SK-N-SH (cell line): ENCODE results near the gene TNIP3. TPM values are rescaled to one million over a fixed set of nuclear protein-coding genes. Genes with fewer than 3 reads are reported as not detected.

ENCODE experiments used
- CTCF ChIA-PET: fragments of 300-600, 350-600 bp; formaldehyde crosslinking; extraction: SDS; loops from one replicate; lab custom pipeline; 2021; lab: Yijun Ruan, JAX
- POLR2A ChIA-PET: fragments of 350-600 bp; sonication (Branson Sonifier 250); formaldehyde crosslinking; extraction: SDS; loops from one replicate; lab custom pipeline; 2020; ENCODE audit warnings: antibody characterized with exemption, inconsistent platforms; lab: Yijun Ruan, JAX
- DNase-seq: peaks from one replicate; pipeline ENCODE4 v3.0.0; 2012
- H2AFZ ChIP-seq: fragments of 200-600 bp; sonication (generic); 2 replicates; pipeline ENCODE4 v1.8.1; 2016; ENCODE audit warnings: antibody characterized with exemption, mild to moderate bottlenecking, low read depth
- H3F3A ChIP-seq: fragments of 200-600 bp; sonication (generic); replicated peaks from 2 replicates; pipeline ENCODE3; 2016; ENCODE audit warnings: antibody characterized with exemption, mild to moderate bottlenecking; ENCODE audit not compliant: insufficient read depth
- H3K27ac ChIP-seq, 2 experiments: fragments of 200-500 bp in 1 of 2; fragments of 200-600 bp in 1 of 2; sonication (Bioruptor generic) in 1 of 2; sonication (generic), shearing (Covaris generic) in 1 of 2; 2 replicates each; pipeline versions ENCODE4 v1.5.1 to v1.6.1; 2014 to 2016; ENCODE audit warnings: low read depth in 2 of 2, inconsistent platforms in 1 of 2, low read length in 1 of 2, mild to moderate bottlenecking in 1 of 2, mixed read lengths in 1 of 2
- H3K27me3 ChIP-seq: fragments of 200-600 bp; sonication (generic), shearing (Covaris generic); 2 replicates; pipeline ENCODE4 v1.6.1; 2016; ENCODE audit warnings: mixed run types; ENCODE audit not compliant: insufficient read depth
- H3K36me3 ChIP-seq, 2 experiments: fragments of 200-500 bp in 1 of 2; fragments of 200-600 bp in 1 of 2; sonication (Bioruptor generic) in 1 of 2; sonication (generic) in 1 of 2; replicated peaks in 1 of 2; 2 replicates each; pipeline versions ENCODE3 to v1.5.1; 2014 to 2016; ENCODE audit warnings: low read length in 1 of 2, mild to moderate bottlenecking in 1 of 2; ENCODE audit not compliant: insufficient read depth in 2 of 2, control insufficient read depth in 1 of 2
- H3K4me1 ChIP-seq, 2 experiments: fragments of 200-500 bp in 1 of 2; fragments of 200-600 bp in 1 of 2; sonication (Bioruptor generic) in 1 of 2; sonication (generic), shearing (Covaris generic) in 1 of 2; 2 replicates each; pipeline versions ENCODE4 v1.5.1 to v1.6.1; 2014 to 2016; ENCODE audit warnings: low read depth in 1 of 2, low read length in 1 of 2, mixed run types in 1 of 2; ENCODE audit not compliant: insufficient read depth in 2 of 2, control insufficient read depth in 1 of 2
- H3K4me2 ChIP-seq: fragments of 200-600 bp; sonication (generic), shearing (Covaris generic); 2 replicates; pipeline ENCODE4 v1.6.1; 2017; ENCODE audit warnings: mixed run types
- H3K4me3 ChIP-seq, 2 experiments: fragments of 200-500 bp in 1 of 2; fragments of 200-600 bp in 1 of 2; sonication (Bioruptor generic) in 1 of 2; sonication (generic), shearing (Covaris generic) in 1 of 2; 2 replicates each; pipeline versions ENCODE4 v1.5.1 to v1.8.1; 2014 to 2016; ENCODE audit warnings: low read depth in 2 of 2, inconsistent platforms in 1 of 2, low read length in 1 of 2, mild to moderate bottlenecking in 1 of 2, mixed read lengths in 1 of 2, moderate library complexity in 1 of 2
- H3K79me2 ChIP-seq: fragments of 200-600 bp; sonication (generic); 2 replicates; pipeline ENCODE4 v1.8.1; 2017; ENCODE audit warnings: mild to moderate bottlenecking; ENCODE audit not compliant: insufficient read depth
- H3K9ac ChIP-seq: fragments of 200-600 bp; sonication (generic); 2 replicates; pipeline ENCODE4 v1.6.1; 2017; ENCODE audit warnings: mixed run types
- H3K9me2 ChIP-seq: fragments of 200-600 bp; sonication (generic); 2 replicates; pipeline ENCODE4 v1.6.1; 2017; ENCODE audit warnings: mixed run types
- H3K9me3 ChIP-seq: fragments of 200-600 bp; sonication (generic); 2 replicates; pipeline ENCODE4 v1.6.1; 2017; ENCODE audit warnings: mixed run types, mild to moderate bottlenecking, moderate library complexity
- H4K20me1 ChIP-seq: fragments of 200-600 bp; sonication (generic); 2 replicates; pipeline ENCODE4 v1.6.1; 2017; ENCODE audit warnings: mild to moderate bottlenecking, mixed run types; ENCODE audit not compliant: insufficient read depth
- CTCF ChIP-seq: fragments of 200-600 bp; sonication (generic); IDR thresholded peaks from 2 replicates; pipeline ENCODE4 v1.6.1; 2017; ENCODE audit warnings: antibody characterized with exemption, mild to moderate bottlenecking, moderate library complexity
- FOXJ3 ChIP-seq: sonication (generic); formaldehyde crosslinking; IDR thresholded peaks from 2 replicates; pipeline ENCODE4 v1.5.1; 2020; ENCODE audit warnings: mild to moderate bottlenecking, missing genetic modification reagents
- GABPA ChIP-seq: IDR thresholded peaks from 2 replicates; pipeline ENCODE4 v1.4.0; 2012; ENCODE audit warnings: low read depth, mild to moderate bottlenecking
- MXI1 ChIP-seq: IDR thresholded peaks from 2 replicates; pipeline ENCODE4 v1.6.1; 2012; ENCODE audit warnings: mild to moderate bottlenecking, low read depth, low read length, improper control_type of control experiment
- RCOR1 ChIP-seq: fragments of 150-350 bp; IDR thresholded peaks from 2 replicates; pipeline ENCODE4 v1.6.1; 2017; ENCODE audit warnings: antibody characterized with exemption, low read length
- REST ChIP-seq: IDR thresholded peaks from 2 replicates; pipeline ENCODE4 v1.6.1; 2012; ENCODE audit warnings: mild to moderate bottlenecking, low read depth, low read length, moderate library complexity
- RXRA ChIP-seq: IDR thresholded peaks from 2 replicates; pipeline ENCODE4 v1.4.0; 2012; ENCODE audit warnings: low read depth, mild to moderate bottlenecking, borderline replicate concordance
- SIN3A ChIP-seq: IDR thresholded peaks from 2 replicates; pipeline ENCODE4 v1.6.1; 2012; ENCODE audit warnings: low read depth, mild to moderate bottlenecking, low read length, moderate library complexity, borderline replicate concordance
- ZBTB33 ChIP-seq: IDR thresholded peaks from 2 replicates; pipeline ENCODE4 v1.4.0; 2012; ENCODE audit warnings: low read depth, borderline replicate concordance
- WGBS: methylation state at CpG from one replicate; pipeline ENCODE4 v1.1.6; 2017; ENCODE audit warnings: low lambda C conversion rate; 5-methylcytosine and 5-hydroxymethylcytosine counted together
- polyA plus RNA-seq, 3 experiments: library from polyadenylated mRNA; depleted of rRNA; stranded (reverse); fragments of >200 nt; gene quantifications; 2 replicates each; pipeline ENCODE4 v1.2.3, GENCODE V29; 2012

TNIP3 gene
- polyA plus RNA-seq, 1 of the 3 experiments (the other 2 are of a cell fraction) = 0.15 TPM

- no peak overlapping the region for H3K4me3 ChIP-seq
- no peaks in the 10 kb centered on the region for H3F3A ChIP-seq
- CTCF ChIA-PET = interaction anchor here (0.7 to 2.9 kb wide), 2 partner anchors 10 to 24 kb away, joined by 3 to 13 read pairs; no protein-coding TSS in a partner anchor
- H3K79me2 ChIP-seq = no peaks in the 10 kb centered on the region
- 50% methylated on average over 6 of the region's 6 CpGs for WGBS
- no peaks in the 10 kb centered on the region for H3K9me2 ChIP-seq
- H3K9me3 ChIP-seq = no peaks in the 10 kb centered on the region
- no peak overlapping the region for H3K27ac ChIP-seq
- no peak for TF ChIP-seq RCOR1
- no peak for TF ChIP-seq MXI1
- no peak for TF ChIP-seq GABPA
- TF ChIP-seq REST = no peak
- TF ChIP-seq FOXJ3 (CRISPR knock-in tag) = no peak
- no peak for TF ChIP-seq SIN3A
- TF ChIP-seq ZBTB33 = no peak
- no peak for TF ChIP-seq CTCF
- TF ChIP-seq RXRA = no peak
- no peak overlapping the region for H3K9ac ChIP-seq
- POLR2A ChIA-PET = no interaction called here
- H4K20me1 ChIP-seq = no peaks in the 10 kb centered on the region
- DNase-seq = no peak
- no peaks in the 10 kb centered on the region for H3K4me1 ChIP-seq
- H3K4me2 ChIP-seq = no peak overlapping the region
- H3K36me3 ChIP-seq = no peaks in the 10 kb centered on the region
- H2AFZ ChIP-seq = no peak overlapping the region
- H3K27me3 ChIP-seq = peaks cover 4% of the 10 kb centered on the region; the same call in 1 of the 2 replicates
Measured at GRCh38 chr4:121168446-121169281, 4.5 kb upstream of the TNIP3 start.
